CD4-positive, alpha-beta T cell (primary cell): Measurements from ENCODE around the gene FBXL16. TPM values are rescaled to one million over a fixed set of nuclear protein-coding genes. Genes with fewer than 3 reads are reported as not detected.

Source experiments
- ATAC-seq: fragments of 200-7000 bp; cut with Tn5 transposase; one replicate; pipeline ENCODE4 v1.10.0; 2022; ENCODE audit warnings: mild to moderate bottlenecking; ENCODE audit not compliant: poor library complexity
- CTCF ChIA-PET: fragments of 350-600 bp; sonication (Branson Sonifier 250); formaldehyde crosslinking; loops from one replicate; lab custom pipeline; 2021; ENCODE audit warnings: antibody characterized with exemption, inconsistent platforms; lab: Charles Lee
- POLR2A ChIA-PET: fragments of 350-600 bp; sonication (Branson Sonifier 250); formaldehyde crosslinking; loops from one replicate; lab custom pipeline; 2021; ENCODE audit warnings: antibody characterized with exemption, inconsistent platforms; lab: Charles Lee
- DNase-seq, 14 experiments: peaks; one replicate each; pipeline ENCODE4 v3.0.0-alpha.2; 2013 to 2020; ENCODE audit warnings: mixed read lengths in 2 of 14
- H3K27ac ChIP-seq, 2 donors: one replicate each; pipeline versions ENCODE4 v1.5.1 to v1.7.0; 2013; ENCODE audit warnings: low read length in 2 of 2, low read depth in 1 of 2, mild to moderate bottlenecking in 1 of 2
- H3K27me3 ChIP-seq, 2 experiments: 1 replicate in 1 of 2; 2 replicates in 1 of 2; pipeline versions ENCODE4 v1.6.1 to v1.7.0; 2013; ENCODE audit warnings: low read length in 2 of 2, control low read depth in 1 of 2, mild to moderate bottlenecking in 1 of 2, moderate library complexity in 1 of 2; ENCODE audit not compliant: insufficient read depth in 2 of 2, control insufficient read depth in 1 of 2
- H3K36me3 ChIP-seq: one replicate; pipeline ENCODE4 v1.6.1; 2013; ENCODE audit warnings: low read length, control low read depth; ENCODE audit not compliant: insufficient read depth
- H3K4me1 ChIP-seq: one replicate; pipeline ENCODE4 v1.6.1; 2013; ENCODE audit warnings: low read length, control low read depth; ENCODE audit not compliant: insufficient read depth
- H3K4me3 ChIP-seq: one replicate; pipeline ENCODE4 v1.5.1; 2013; ENCODE audit warnings: mild to moderate bottlenecking, low read length, moderate library complexity
- H3K9me3 ChIP-seq, 2 experiments: 1 replicate in 1 of 2; 2 replicates in 1 of 2; pipeline versions ENCODE4 v1.6.1 to v1.7.0; 2013; ENCODE audit warnings: low read length in 2 of 2, mild to moderate bottlenecking in 2 of 2, control low read depth in 1 of 2, moderate library complexity in 1 of 2; ENCODE audit not compliant: control insufficient read depth in 1 of 2, insufficient read depth in 1 of 2
- H3K27ac Mint-ChIP-seq: one replicate; pipeline ENCODE4 v1.8.0; 2020; ENCODE audit warnings: mixed read lengths
- H3K27me3 Mint-ChIP-seq: one replicate; pipeline ENCODE4 v1.8.0; 2021; ENCODE audit warnings: mixed read lengths
- H3K36me3 Mint-ChIP-seq: one replicate; pipeline ENCODE4 v1.8.0; 2021; ENCODE audit warnings: low read depth, mixed read lengths
- H3K4me1 Mint-ChIP-seq: one replicate; pipeline ENCODE4 v1.8.0; 2021; ENCODE audit warnings: low read depth, mixed read lengths
- H3K4me3 Mint-ChIP-seq: one replicate; pipeline ENCODE4 v1.8.0; 2020; ENCODE audit warnings: mild to moderate bottlenecking, mixed read lengths
- H3K9me3 Mint-ChIP-seq: one replicate; pipeline ENCODE4 v1.8.0; 2020; ENCODE audit warnings: mixed read lengths
- CTCF ChIP-seq: fragments of 200-600 bp; IDR thresholded peaks from one replicate; pipeline ENCODE4 v1.8.0; 2022; ENCODE audit warnings: antibody characterized with exemption, mild to moderate bottlenecking
- intact Hi-C, 2 experiments: fragments of 100-400 bp; cut with DNase I in 1 of 2; cut with micrococcal nuclease in 1 of 2; formaldehyde crosslinking; loops; one replicate each; pipeline versions ENCODE4 v1.15.1 to v1.9.0; 2023 to 2025; cut with DNase I, micrococcal nuclease
- total RNA-seq, 174 experiments: library from RNA in 2 of 174; stranded (reverse) in 2 of 174; gene quantifications; one replicate each; pipeline ENCODE4 v1.2.3 and lab custom pipeline; 2021 to 2026

FBXL16 gene
- total RNA-seq, 2 experiments from 2014 or later: 11.0 to 11.7 TPM

DNA sequence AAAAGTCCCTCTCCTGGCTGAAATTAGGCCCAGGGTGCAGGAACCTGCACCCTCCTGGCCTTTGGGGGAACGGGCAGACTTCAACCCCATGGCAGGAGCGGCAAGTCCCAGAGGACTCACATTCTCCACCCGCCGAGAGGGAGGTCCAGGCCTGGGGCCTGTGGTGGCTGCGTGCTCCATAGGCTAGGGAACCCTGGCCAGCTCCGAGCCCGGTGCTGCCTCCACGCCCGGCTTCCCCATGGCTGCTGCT lies 20.5 kb upstream of the FBXL16 start:
- Histone ChIP-seq H3K9me3 (peaks cover 0 to 8% of the 10 kb centered on the region in 2 experiments), H3K27ac (no peak overlapping the region), H3K4me3 (no peak overlapping the region), H3K4me1 (peaks cover 42% of the 10 kb centered on the region), H3K36me3 (no peaks in the 10 kb centered on the region), H3K27me3 (no peaks in the 10 kb centered on the region)
- H3K4me1 Mint-ChIP-seq: no peaks in the 10 kb centered on the region
- ChIA-PET CTCF (no interaction called here), POLR2A (interaction anchor here (0.9 to 5.0 kb wide), 5 partner anchors 10 to 81 kb away, joined by 3 to 30 read pairs (median 3); partner anchors contain the start of genes CHTF18, CIAO3, METRN and RPUSD1)
- no peak overlapping the region for H3K27ac Mint-ChIP-seq
- no peak for ATAC-seq
- H3K9me3 Mint-ChIP-seq: no peaks in the 10 kb centered on the region
- peak overlapping the region; percentile 76 for H3K4me3 Mint-ChIP-seq
- H3K27me3 Mint-ChIP-seq: no peaks in the 10 kb centered on the region
- no peak for TF ChIP-seq CTCF
- no peaks in the 10 kb centered on the region for H3K36me3 Mint-ChIP-seq
- intact Hi-C loops: no loop called here
- DNase-seq: no peak

DNA sequence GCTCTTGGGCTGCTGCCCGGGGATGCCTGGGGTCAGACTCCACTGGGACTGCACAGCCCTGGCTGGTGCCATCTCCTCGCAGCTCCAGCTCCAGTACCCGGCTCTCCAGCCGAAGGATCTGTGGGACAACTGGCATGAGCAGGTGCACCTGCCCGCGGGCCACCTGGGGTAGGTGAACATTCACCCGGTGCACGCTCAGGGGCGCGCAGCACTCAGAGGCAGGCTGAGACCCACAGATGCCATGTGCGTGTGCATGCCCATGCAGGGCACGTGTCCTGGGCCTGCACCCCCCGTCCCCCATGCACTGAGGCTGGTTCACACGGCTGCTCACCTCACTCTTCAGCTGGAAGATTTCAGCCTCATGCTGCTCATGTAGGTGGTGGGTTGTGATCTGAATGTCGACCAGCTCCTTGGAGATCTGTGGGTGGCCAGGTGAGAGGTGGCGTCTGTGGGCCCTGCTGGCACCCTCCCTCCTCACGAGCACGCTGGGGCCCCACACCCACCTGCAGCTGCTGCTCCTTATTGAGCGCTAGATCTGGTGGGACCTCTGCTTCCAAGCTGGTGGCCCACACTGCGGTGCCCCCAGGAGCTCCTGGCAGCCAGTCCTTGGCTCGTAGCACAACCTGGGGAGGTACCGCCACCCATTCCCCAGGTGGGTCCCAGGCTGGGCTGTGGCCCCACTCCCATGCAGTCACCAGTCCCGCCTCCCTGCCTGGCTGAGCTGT lies 20.0 kb upstream of the FBXL16 start:
- ATAC-seq (no peak), DNase-seq (no peak)
- TF ChIP-seq CTCF: no peak
- Histone ChIP-seq H3K4me1 (peaks cover 44% of the 10 kb centered on the region), H3K36me3 (no peaks in the 10 kb centered on the region), H3K27ac (no peak overlapping the region), H3K4me3 (no peak overlapping the region), H3K27me3 (no peaks in the 10 kb centered on the region), H3K9me3 (peaks cover 0 to 8% of the 10 kb centered on the region in 2 experiments)
- ChIA-PET CTCF (no interaction called here), POLR2A (interaction anchor here (0.8 to 5.0 kb wide), 6 partner anchors 10 to 81 kb away, joined by 3 to 30 read pairs (median 4); partner anchors contain the start of genes CHTF18, CIAO3, METRN and RPUSD1)
- no peaks in the 10 kb centered on the region for H3K4me1 Mint-ChIP-seq
- no peak overlapping the region for H3K27ac Mint-ChIP-seq
- intact Hi-C loops: no loop called here
- H3K27me3 Mint-ChIP-seq: no peaks in the 10 kb centered on the region
- H3K9me3 Mint-ChIP-seq: no peaks in the 10 kb centered on the region
- peak overlapping the region; percentile 48 for H3K4me3 Mint-ChIP-seq
- no peaks in the 10 kb centered on the region for H3K36me3 Mint-ChIP-seq

DNA sequence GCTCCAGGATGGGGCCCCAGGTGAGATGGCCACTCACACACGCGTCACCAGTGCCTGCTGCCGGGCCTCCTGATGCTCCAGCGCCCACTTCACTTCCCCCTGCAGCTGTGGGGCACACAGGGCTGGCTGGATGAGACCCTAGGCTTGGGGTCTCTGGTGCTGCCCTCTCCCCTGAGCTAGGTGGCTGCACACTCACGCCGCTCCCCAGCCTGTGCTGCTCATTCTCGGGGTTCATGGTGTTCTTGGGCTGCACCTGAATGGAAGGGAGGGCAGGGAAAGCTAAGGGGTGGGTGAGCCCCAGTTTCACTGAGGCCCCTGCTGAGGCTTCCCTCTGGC lies 19.4 kb upstream of the FBXL16 start:
- intact Hi-C loops: no loop called here
- Mint-ChIP-seq H3K36me3 (no peaks in the 10 kb centered on the region), H3K27ac (no peak overlapping the region), H3K9me3 (no peaks in the 10 kb centered on the region), H3K4me3 (no peak overlapping the region), H3K4me1 (peaks cover 5% of the 10 kb centered on the region), H3K27me3 (no peaks in the 10 kb centered on the region)
- Histone ChIP-seq H3K9me3 (peaks cover 0 to 8% of the 10 kb centered on the region in 2 experiments), H3K27ac (no peak overlapping the region), H3K36me3 (no peaks in the 10 kb centered on the region), H3K4me1 (peaks cover 50% of the 10 kb centered on the region), H3K4me3 (no peak overlapping the region), H3K27me3 (no peaks in the 10 kb centered on the region)
- no peak for DNase-seq
- no peak for ATAC-seq
- ChIA-PET CTCF (interaction anchor here (0.9 kb wide), 1 partner anchor 13 kb away, joined by 3 read pairs; no protein-coding TSS in a partner anchor), POLR2A (interaction anchor here (0.8 to 5.0 kb wide), 5 partner anchors 9 to 63 kb away, joined by 3 to 30 read pairs (median 4); partner anchors contain the start of genes CHTF18, CIAO3, METRN and RPUSD1)
- no peak for TF ChIP-seq CTCF
